ENCODE results near the gene MAGOH.

MAGOH gene

DNA sequence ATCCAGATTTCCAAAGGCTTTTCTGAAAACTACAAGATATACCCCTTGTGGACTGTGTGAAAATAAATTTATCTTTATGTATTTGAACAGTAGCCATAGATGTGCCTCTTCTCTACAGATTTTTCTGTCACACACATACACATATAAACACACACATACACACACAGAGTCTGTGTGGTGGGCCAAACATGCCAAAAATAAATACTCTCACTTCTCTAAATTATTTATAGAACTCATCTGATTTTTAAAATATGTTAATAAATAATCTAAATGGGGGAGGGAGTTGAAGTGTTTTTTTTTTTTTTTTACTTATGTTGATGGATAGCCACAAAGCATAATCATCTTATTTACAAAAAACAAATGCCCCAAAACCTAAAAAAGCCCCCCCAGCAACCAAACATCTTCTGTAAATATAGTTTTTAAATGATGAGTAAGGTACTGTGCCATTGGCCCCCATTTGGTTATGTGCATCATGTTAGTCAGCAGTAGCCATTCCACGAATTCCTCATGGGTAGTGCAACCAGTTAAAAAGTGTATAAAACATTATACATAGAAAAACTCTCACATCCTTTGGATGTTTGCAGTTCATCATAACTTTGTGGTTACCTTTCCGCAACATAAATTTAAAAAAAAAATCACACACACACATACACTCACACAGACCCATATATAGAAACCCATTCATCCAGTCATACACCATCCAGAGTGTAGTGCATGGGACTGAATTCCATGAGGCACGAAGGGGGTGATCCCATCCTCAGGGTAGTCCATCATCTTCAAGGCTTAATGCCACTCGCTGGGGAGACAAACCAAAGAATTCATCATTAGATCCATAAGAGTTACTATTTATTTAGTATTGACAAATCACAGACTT lies 8.2 kb upstream of the MAGOH start (continued):
- no peak for TF ChIP-seq GLIS3 (CRISPR knock-in tag; IDR thresholded peaks at IDR 0.05)
- no peak for TF ChIP-seq ARNTL (CRISPR knock-in tag; IDR thresholded peaks at IDR 0.05; ENCODE audit: borderline replicate concordance, low read depth)
- TF ChIP-seq TCF4 (CRISPR knock-in tag; IDR thresholded peaks at IDR 0.05; ENCODE audit: borderline replicate concordance) = no peak

DNA sequence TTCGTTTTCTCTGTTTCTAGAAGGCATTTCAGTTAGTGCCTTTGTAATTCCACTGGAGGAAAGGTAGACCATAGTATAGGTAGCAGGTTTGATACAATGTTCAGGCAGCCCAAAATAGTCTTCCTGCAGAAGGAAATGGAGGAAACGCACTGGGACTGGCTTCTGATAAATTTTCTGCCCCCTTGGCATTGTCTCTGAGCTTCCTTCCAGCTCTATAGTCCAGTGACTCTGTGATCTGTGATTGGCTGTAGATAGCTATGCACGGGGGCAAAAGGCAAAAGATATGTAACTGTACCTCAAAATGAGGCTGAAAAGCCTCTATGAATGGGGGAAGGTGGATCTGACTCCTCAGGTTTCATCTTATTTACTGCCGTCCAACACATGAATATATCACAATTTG lies 5.8 kb upstream of the MAGOH start:
- no peak for ATAC-seq
- TF ChIP-seq ISL1 (CRISPR knock-in tag; IDR thresholded peaks at IDR 0.05) = no peak
- TF ChIP-seq, protein P1, sequence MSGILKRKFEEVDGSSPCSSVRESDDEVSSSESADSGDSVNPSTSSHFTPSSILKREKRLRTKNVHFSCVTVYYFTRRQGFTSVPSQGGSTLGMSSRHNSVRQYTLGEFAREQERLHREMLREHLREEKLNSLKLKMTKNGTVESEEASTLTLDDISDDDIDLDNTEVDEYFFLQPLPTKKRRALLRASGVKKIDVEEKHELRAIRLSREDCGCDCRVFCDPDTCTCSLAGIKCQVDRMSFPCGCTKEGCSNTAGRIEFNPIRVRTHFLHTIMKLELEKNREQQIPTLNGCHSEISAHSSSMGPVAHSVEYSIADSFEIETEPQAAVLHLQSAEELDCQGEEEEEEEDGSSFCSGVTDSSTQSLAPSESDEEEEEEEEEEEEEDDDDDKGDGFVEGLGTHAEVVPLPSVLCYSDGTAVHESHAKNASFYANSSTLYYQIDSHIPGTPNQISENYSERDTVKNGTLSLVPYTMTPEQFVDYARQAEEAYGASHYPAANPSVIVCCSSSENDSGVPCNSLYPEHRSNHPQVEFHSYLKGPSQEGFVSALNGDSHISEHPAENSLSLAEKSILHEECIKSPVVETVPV (CRISPR knock-in tag; IDR thresholded peaks at IDR 0.05) = no peak
- TF ChIP-seq ESRRG (CRISPR knock-in tag; IDR thresholded peaks at IDR 0.05) = no peak
- no peak for TF ChIP-seq BACH2 (CRISPR knock-in tag; IDR thresholded peaks at IDR 0.05; ENCODE audit: borderline replicate concordance)
- TF ChIP-seq RARB (CRISPR knock-in tag; IDR thresholded peaks at IDR 0.05) = no peak
- TF ChIP-seq ZNF70 (CRISPR knock-in tag; IDR thresholded peaks at IDR 0.05) = no peak

DNA sequence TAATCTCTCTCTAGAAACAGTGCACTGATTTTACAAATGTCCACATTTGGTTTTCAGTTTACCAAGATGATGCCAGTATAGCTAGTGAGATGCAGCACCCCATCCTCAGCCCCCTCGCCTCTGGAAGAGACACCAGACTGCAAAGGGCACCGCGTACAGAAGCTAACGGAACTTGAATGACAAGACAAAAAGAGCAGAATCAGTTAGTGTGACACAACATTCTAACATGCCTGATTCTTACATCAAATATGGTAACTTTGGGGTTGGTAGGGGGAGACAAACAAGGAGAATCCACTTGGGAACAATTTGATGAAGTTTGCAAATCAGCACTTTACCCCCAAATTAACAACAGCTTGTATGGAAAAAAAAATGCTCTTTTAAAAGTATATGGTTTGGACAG lies 4.1 kb upstream of the MAGOH start:
- no peak for ATAC-seq
- TF ChIP-seq, protein P2, sequence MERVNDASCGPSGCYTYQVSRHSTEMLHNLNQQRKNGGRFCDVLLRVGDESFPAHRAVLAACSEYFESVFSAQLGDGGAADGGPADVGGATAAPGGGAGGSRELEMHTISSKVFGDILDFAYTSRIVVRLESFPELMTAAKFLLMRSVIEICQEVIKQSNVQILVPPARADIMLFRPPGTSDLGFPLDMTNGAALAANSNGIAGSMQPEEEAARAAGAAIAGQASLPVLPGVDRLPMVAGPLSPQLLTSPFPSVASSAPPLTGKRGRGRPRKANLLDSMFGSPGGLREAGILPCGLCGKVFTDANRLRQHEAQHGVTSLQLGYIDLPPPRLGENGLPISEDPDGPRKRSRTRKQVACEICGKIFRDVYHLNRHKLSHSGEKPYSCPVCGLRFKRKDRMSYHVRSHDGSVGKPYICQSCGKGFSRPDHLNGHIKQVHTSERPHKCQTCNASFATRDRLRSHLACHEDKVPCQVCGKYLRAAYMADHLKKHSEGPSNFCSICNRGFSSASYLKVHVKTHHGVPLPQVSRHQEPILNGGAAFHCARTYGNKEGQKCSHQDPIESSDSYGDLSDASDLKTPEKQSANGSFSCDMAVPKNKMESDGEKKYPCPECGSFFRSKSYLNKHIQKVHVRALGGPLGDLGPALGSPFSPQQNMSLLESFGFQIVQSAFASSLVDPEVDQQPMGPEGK (CRISPR knock-in tag; IDR thresholded peaks at IDR 0.05; ENCODE audit: borderline replicate concordance) = no peak
- TF ChIP-seq ZC3H10 (CRISPR knock-in tag; IDR thresholded peaks at IDR 0.05) = no peak

DNA sequence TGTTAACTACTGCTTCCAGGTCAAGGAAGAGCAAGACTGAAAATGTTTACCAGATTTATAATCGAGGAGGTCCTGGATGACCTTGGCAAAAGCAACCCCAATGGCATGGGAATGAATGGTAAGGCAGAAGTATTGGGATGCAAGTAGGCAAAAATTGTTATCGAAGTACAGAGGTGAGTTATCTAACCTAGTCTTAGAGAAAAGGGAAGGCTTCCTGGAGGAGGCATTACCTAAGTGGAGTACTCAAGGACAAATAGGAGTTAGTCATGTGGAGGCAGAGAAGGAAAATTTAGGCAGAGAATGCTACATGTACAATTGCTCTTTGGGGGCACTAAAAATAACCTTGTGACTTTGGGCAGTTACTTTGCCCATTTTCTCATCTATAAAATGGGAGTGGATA lies 3.5 kb upstream of the MAGOH start:
- no peak for ATAC-seq
- TF ChIP-seq ARNTL (CRISPR knock-in tag; IDR thresholded peaks at IDR 0.05; ENCODE audit: borderline replicate concordance, low read depth) (no peak), ZFP3 (CRISPR knock-in tag; IDR thresholded peaks at IDR 0.05) (no peak), CSDC2 (CRISPR knock-in tag; IDR thresholded peaks at IDR 0.05) (no peak), OSR1 (CRISPR knock-in tag; IDR thresholded peaks at IDR 0.05) (no peak), ZNF8 (CRISPR knock-in tag; IDR thresholded peaks at IDR 0.05) (no peak), SNAI2 (CRISPR knock-in tag; IDR thresholded peaks at IDR 0.05) (no peak), BACH2 (CRISPR knock-in tag; IDR thresholded peaks at IDR 0.05; ENCODE audit: borderline replicate concordance) (no peak), ZC3H10 (CRISPR knock-in tag; IDR thresholded peaks at IDR 0.05) (no peak), TCF4 (CRISPR knock-in tag; IDR thresholded peaks at IDR 0.05; ENCODE audit: borderline replicate concordance) (no peak), ISL1 (CRISPR knock-in tag; IDR thresholded peaks at IDR 0.05) (no peak), ESRRG (CRISPR knock-in tag; IDR thresholded peaks at IDR 0.05) (no peak), RARB (CRISPR knock-in tag; IDR thresholded peaks at IDR 0.05) (no peak)
- TF ChIP-seq, protein P1 (CRISPR knock-in tag; IDR thresholded peaks at IDR 0.05) = no peak
- TF ChIP-seq, protein P2 (CRISPR knock-in tag; IDR thresholded peaks at IDR 0.05; ENCODE audit: borderline replicate concordance) = no peak
- TF ChIP-seq, protein P3, sequence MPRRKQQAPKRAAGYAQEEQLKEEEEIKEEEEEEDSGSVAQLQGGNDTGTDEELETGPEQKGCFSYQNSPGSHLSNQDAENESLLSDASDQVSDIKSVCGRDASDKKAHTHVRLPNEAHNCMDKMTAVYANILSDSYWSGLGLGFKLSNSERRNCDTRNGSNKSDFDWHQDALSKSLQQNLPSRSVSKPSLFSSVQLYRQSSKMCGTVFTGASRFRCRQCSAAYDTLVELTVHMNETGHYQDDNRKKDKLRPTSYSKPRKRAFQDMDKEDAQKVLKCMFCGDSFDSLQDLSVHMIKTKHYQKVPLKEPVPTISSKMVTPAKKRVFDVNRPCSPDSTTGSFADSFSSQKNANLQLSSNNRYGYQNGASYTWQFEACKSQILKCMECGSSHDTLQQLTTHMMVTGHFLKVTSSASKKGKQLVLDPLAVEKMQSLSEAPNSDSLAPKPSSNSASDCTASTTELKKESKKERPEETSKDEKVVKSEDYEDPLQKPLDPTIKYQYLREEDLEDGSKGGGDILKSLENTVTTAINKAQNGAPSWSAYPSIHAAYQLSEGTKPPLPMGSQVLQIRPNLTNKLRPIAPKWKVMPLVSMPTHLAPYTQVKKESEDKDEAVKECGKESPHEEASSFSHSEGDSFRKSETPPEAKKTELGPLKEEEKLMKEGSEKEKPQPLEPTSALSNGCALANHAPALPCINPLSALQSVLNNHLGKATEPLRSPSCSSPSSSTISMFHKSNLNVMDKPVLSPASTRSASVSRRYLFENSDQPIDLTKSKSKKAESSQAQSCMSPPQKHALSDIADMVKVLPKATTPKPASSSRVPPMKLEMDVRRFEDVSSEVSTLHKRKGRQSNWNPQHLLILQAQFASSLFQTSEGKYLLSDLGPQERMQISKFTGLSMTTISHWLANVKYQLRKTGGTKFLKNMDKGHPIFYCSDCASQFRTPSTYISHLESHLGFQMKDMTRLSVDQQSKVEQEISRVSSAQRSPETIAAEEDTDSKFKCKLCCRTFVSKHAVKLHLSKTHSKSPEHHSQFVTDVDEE (CRISPR knock-in tag; IDR thresholded peaks at IDR 0.05) = no peak
